ENCODE results near the gene HLA-DOB. TPM values are rescaled to one million over a fixed set of nuclear protein-coding genes. Genes with fewer than 3 reads are reported as not detected.

Gene HLA-DOB
- total and polyA plus RNA-seq, 10 of the 15 experiments (the other 5 are each of a cell fraction or from before 2014, with no cell fraction given): 27.4 to 79.1 (median 37.0) TPM

- peak; percentile 27; the same call in 1 of the 2 replicates for TF ChIP-seq RB1 (IDR thresholded peaks at IDR 0.05; ENCODE audit: borderline replicate concordance)
- no peak for TF ChIP-seq ATF3 (IDR thresholded peaks at IDR 0.05; ENCODE audit: borderline replicate concordance, extremely low read depth, low read depth, low read length)
- no peak for TF ChIP-seq MYC (IDR thresholded peaks at IDR 0.05; ENCODE audit: insufficient read depth, insufficient read length, insufficient replicate concordance, low read length, severe bottlenecking)
- peak; percentile 59; the same call in 1 of the 2 replicates for TF ChIP-seq GATAD2B (conservative IDR thresholded peaks at IDR 0.05; ENCODE audit: low read depth)
- TF ChIP-seq ZNF24 (IDR thresholded peaks at IDR 0.05): no peak
- 0 out of 2 replicates have a peak, but pooled peaks have one; percentile 30 for TF ChIP-seq HDAC2 (IDR thresholded peaks at IDR 0.05)
- TF ChIP-seq E2F8 (IDR thresholded peaks at IDR 0.05; ENCODE audit: low read depth, partially characterized antibody): no peak
- no peak for TF ChIP-seq MEF2B (IDR thresholded peaks at IDR 0.05; ENCODE audit: partially characterized antibody, poor library complexity, severe bottlenecking)
- no peak for TF ChIP-seq RCOR1 (conservative IDR thresholded peaks at IDR 0.05; ENCODE audit: low read depth, low read length)
- TF ChIP-seq REST (IDR thresholded peaks at IDR 0.05; ENCODE audit: low read depth, low read length): no peak
- peak; percentile 63 for TF ChIP-seq LARP7 (IDR thresholded peaks at IDR 0.05)
- TF ChIP-seq BCL3 (IDR thresholded peaks at IDR 0.05; ENCODE audit: borderline replicate concordance, insufficient read depth, low read depth, low read length, poor library complexity, severe bottlenecking): peak; percentile 9
- TF ChIP-seq CTCF (IDR thresholded peaks at IDR 0.05 in 2 of 3, conservative IDR thresholded peaks at IDR 0.05 in 1 of 3; ENCODE audit: control insufficient read depth in 2 of 3, extremely low read depth in 1 of 3, insufficient read depth in 1 of 3, low read depth in 3 of 3, low read length in 3 of 3): 0 out of 6 replicates have a peak, but pooled peaks of 1 of the 3 experiments have one; percentile 1
- TF ChIP-seq RFX5 (IDR thresholded peaks at IDR 0.05; ENCODE audit: low read depth, low read length): no peak
- TF ChIP-seq KAT2A (conservative IDR thresholded peaks at IDR 0.05; ENCODE audit: control insufficient read depth, low read depth, low read length): no peak
- TF ChIP-seq NRF1 (conservative IDR thresholded peaks at IDR 0.05; ENCODE audit: low read depth, low read length): no peak
- TF ChIP-seq WRNIP1 (IDR thresholded peaks at IDR 0.05; ENCODE audit: borderline replicate concordance, low read depth, low read length): 0 out of 2 replicates have a peak, but pooled peaks have one; percentile 52
- no peak for TF ChIP-seq RAD21 (IDR thresholded peaks at IDR 0.05; ENCODE audit: insufficient read depth, low read depth, low read length)
These were observed 26.7 kb upstream of the HLA-DOB start (continued) for GRCh38 chr6:32843331-32843978.

All from GM12878 (cell line).